H1 (cell line): ENCODE results near the gene ENTPD8. TPM values are rescaled to one million over a fixed set of nuclear protein-coding genes. Genes with fewer than 3 reads are reported as not detected.

Experiments used
- CREB1 ChIP-seq: IDR thresholded peaks from 2 replicates; pipeline ENCODE4 v1.6.1; 2012; ENCODE audit warnings: inconsistent platforms
- CTBP2 ChIP-seq: IDR thresholded peaks from 2 replicates; pipeline ENCODE4 v1.7.0; 2011; ENCODE audit warnings: borderline replicate concordance, mild to moderate bottlenecking, moderate library complexity, mixed read lengths, low read length; ENCODE audit not compliant: insufficient read depth, insufficient read length
- GTF2F1 ChIP-seq: IDR thresholded peaks from 2 replicates; pipeline ENCODE4 v1.6.1; 2012; ENCODE audit warnings: low read depth, low read length, improper control_type of control experiment, borderline replicate concordance
- HDAC2 ChIP-seq, 2 experiments: fragments of 300-600 bp in 1 of 2; sonication (generic) in 1 of 2; IDR thresholded peaks; 2 replicates each; pipeline ENCODE4 v1.6.1; 2011 to 2012; ENCODE audit warnings: low read depth in 2 of 2, low read length in 2 of 2, mild to moderate bottlenecking in 2 of 2, moderate library complexity in 2 of 2, borderline replicate concordance in 1 of 2, inconsistent platforms in 1 of 2
- JUND ChIP-seq: IDR thresholded peaks from 2 replicates; pipeline ENCODE4 v1.6.1; 2011; ENCODE audit warnings: mild to moderate bottlenecking, improper control_type of control experiment, low read length
- KDM1A ChIP-seq: fragments of 200-600, 300-600 bp; sonication (generic); IDR thresholded peaks from 2 replicates; pipeline ENCODE4 v1.7.1; 2016; ENCODE audit warnings: mild to moderate bottlenecking, low read length, borderline replicate concordance
- SAP30 ChIP-seq: fragments of 300-600 bp; sonication (generic); IDR thresholded peaks from 2 replicates; pipeline ENCODE4 v1.7.1; 2012; ENCODE audit warnings: low read length, moderate library complexity, mild to moderate bottlenecking, inconsistent platforms; ENCODE audit not compliant: insufficient read depth, insufficient replicate concordance
- SP4 ChIP-seq: IDR thresholded peaks from 2 replicates; pipeline ENCODE4 v1.6.1; 2012; ENCODE audit warnings: low read length, inconsistent platforms
- TAF1 ChIP-seq: IDR thresholded peaks from 2 replicates; pipeline ENCODE4 v1.6.1; 2011; ENCODE audit warnings: mild to moderate bottlenecking, low read depth, low read length
- TCF12 ChIP-seq: IDR thresholded peaks from 2 replicates; pipeline ENCODE4 v1.6.1; 2011; ENCODE audit warnings: low read depth, mild to moderate bottlenecking, low read length
- polyA plus RNA-seq, 7 experiments: library from polyadenylated mRNA; depleted of rRNA in 3 of 7; stranded (reverse) in 5 of 7; unstranded in 2 of 7; fragments of >200 nt in 5 of 7; fragments of 200-250 nt in 2 of 7; gene quantifications; 1 replicate in 5 of 7; 2 replicates in 1 of 7; 4 replicates in 1 of 7; pipeline versions ENCODE4 v1.2.1 to v1.2.3, GENCODE V29; 2011 to 2013; ENCODE audit warnings: missing spikeins in 2 of 7, mixed read lengths in 2 of 7
- total RNA-seq: library from RNA; stranded (reverse); fragmentation: NEBNext Ultra II Directional; extraction: Animal tissue kit (Norgen Biotek cat#: 25700); gene quantifications from 2 replicates; pipeline ENCODE4 v1.2.1, GENCODE V29; 2021
- TF ChIP-seq, protein P1 (sequence below): fragments of 300-600 bp; sonication (generic); IDR thresholded peaks from 2 replicates; pipeline ENCODE4 v1.7.1; 2012; ENCODE audit warnings: low read length, moderate library complexity, mild to moderate bottlenecking, inconsistent platforms; ENCODE audit not compliant: insufficient replicate concordance

Gene ENTPD8
- total and polyA plus RNA-seq, 2 of the 8 experiments (the other 6 are each of a cell fraction or from before 2014, with no cell fraction given) = 0.48 to 0.51 TPM

- TF ChIP-seq, protein P1, sequence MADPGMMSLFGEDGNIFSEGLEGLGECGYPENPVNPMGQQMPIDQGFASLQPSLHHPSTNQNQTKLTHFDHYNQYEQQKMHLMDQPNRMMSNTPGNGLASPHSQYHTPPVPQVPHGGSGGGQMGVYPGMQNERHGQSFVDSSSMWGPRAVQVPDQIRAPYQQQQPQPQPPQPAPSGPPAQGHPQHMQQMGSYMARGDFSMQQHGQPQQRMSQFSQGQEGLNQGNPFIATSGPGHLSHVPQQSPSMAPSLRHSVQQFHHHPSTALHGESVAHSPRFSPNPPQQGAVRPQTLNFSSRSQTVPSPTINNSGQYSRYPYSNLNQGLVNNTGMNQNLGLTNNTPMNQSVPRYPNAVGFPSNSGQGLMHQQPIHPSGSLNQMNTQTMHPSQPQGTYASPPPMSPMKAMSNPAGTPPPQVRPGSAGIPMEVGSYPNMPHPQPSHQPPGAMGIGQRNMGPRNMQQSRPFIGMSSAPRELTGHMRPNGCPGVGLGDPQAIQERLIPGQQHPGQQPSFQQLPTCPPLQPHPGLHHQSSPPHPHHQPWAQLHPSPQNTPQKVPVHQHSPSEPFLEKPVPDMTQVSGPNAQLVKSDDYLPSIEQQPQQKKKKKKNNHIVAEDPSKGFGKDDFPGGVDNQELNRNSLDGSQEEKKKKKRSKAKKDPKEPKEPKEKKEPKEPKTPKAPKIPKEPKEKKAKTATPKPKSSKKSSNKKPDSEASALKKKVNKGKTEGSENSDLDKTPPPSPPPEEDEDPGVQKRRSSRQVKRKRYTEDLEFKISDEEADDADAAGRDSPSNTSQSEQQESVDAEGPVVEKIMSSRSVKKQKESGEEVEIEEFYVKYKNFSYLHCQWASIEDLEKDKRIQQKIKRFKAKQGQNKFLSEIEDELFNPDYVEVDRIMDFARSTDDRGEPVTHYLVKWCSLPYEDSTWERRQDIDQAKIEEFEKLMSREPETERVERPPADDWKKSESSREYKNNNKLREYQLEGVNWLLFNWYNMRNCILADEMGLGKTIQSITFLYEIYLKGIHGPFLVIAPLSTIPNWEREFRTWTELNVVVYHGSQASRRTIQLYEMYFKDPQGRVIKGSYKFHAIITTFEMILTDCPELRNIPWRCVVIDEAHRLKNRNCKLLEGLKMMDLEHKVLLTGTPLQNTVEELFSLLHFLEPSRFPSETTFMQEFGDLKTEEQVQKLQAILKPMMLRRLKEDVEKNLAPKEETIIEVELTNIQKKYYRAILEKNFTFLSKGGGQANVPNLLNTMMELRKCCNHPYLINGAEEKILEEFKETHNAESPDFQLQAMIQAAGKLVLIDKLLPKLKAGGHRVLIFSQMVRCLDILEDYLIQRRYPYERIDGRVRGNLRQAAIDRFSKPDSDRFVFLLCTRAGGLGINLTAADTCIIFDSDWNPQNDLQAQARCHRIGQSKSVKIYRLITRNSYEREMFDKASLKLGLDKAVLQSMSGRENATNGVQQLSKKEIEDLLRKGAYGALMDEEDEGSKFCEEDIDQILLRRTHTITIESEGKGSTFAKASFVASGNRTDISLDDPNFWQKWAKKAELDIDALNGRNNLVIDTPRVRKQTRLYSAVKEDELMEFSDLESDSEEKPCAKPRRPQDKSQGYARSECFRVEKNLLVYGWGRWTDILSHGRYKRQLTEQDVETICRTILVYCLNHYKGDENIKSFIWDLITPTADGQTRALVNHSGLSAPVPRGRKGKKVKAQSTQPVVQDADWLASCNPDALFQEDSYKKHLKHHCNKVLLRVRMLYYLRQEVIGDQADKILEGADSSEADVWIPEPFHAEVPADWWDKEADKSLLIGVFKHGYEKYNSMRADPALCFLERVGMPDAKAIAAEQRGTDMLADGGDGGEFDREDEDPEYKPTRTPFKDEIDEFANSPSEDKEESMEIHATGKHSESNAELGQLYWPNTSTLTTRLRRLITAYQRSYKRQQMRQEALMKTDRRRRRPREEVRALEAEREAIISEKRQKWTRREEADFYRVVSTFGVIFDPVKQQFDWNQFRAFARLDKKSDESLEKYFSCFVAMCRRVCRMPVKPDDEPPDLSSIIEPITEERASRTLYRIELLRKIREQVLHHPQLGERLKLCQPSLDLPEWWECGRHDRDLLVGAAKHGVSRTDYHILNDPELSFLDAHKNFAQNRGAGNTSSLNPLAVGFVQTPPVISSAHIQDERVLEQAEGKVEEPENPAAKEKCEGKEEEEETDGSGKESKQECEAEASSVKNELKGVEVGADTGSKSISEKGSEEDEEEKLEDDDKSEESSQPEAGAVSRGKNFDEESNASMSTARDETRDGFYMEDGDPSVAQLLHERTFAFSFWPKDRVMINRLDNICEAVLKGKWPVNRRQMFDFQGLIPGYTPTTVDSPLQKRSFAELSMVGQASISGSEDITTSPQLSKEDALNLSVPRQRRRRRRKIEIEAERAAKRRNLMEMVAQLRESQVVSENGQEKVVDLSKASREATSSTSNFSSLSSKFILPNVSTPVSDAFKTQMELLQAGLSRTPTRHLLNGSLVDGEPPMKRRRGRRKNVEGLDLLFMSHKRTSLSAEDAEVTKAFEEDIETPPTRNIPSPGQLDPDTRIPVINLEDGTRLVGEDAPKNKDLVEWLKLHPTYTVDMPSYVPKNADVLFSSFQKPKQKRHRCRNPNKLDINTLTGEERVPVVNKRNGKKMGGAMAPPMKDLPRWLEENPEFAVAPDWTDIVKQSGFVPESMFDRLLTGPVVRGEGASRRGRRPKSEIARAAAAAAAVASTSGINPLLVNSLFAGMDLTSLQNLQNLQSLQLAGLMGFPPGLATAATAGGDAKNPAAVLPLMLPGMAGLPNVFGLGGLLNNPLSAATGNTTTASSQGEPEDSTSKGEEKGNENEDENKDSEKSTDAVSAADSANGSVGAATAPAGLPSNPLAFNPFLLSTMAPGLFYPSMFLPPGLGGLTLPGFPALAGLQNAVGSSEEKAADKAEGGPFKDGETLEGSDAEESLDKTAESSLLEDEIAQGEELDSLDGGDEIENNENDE = no peak
- TF ChIP-seq GTF2F1 (no peak), SP4 (no peak), HDAC2 (IDR thresholded peaks at IDR 0.05; ENCODE audit: borderline replicate concordance in 1 of 2, low read depth in 2 of 2, low read length in 2 of 2) (no peak), TAF1 (no peak), JUND (no peak), CREB1 (peak; percentile 65), CTBP2 (no peak), SAP30 (no peak), KDM1A (no peak), TCF12 (no peak)
Observed at GRCh38 chr9:137406876-137407589, 34.1 kb downstream of the ENTPD8 start (continued).
